Esophagus muscularis mucosa (tissue), 4 donors: ENCODE results near the gene RFK.
"Not testable (repeated sequence)": the region's sequence is repeated elsewhere in the genome, so short reads cannot be mapped to it uniquely, and the experiment has no call there.

Source experiments
- CTCF ChIP-seq, 3 experiments: fragments of 200-600 bp in 2 of 3; fragments of 450-650 bp in 1 of 3; sonication (generic) in 2 of 3; IDR thresholded peaks; one replicate each; pipeline ENCODE4 v1.5.1; 2017 to 2019; ENCODE audit warnings: antibody characterized with exemption in 3 of 3, mild to moderate bottlenecking in 2 of 3, moderate library complexity in 1 of 3
- EP300 ChIP-seq: sonication (generic); formaldehyde crosslinking; IDR thresholded peaks from one replicate; pipeline ENCODE4 v1.6.1; 2017; ENCODE audit warnings: antibody characterized with exemption
- POLR2A ChIP-seq: fragments of 450-650 bp; IDR thresholded peaks from one replicate; pipeline ENCODE4 v1.6.1; 2017; ENCODE audit warnings: antibody characterized with exemption, moderate library complexity, mild to moderate bottlenecking, low read depth
- POLR2AphosphoS5 ChIP-seq, 2 donors: sonication (generic); formaldehyde crosslinking; IDR thresholded peaks; one replicate each; pipeline ENCODE4 v1.6.1; 2017; ENCODE audit warnings: antibody characterized with exemption in 2 of 2

DNA sequence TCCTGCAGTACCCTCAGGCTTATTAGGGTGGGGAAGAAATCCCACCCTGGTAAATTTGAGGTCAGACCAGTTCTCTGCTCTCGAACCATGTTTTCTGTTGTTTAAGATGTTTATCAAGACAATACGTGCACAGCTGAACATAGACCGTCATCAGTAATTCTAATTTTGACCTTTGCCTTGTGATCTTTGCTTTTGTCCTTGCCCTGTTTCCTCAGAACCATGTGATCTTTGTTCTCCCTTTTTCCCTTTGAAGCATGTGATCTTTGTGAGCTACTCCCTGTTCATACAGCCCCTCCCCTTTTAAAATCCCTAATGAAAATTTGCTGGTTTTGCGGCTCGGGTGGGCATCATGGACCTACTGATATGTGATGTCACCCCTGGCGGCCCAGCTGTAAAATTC, 40.7 kb upstream of the RFK start:
- TF ChIP-seq CTCF (IDR thresholded peaks at IDR 0.05); POLR2AphosphoS5 (IDR thresholded peaks at IDR 0.05); POLR2A; EP300: not testable (repeated sequence)
